Osteoblast (primary cell): ENCODE results near the gene MICALL2. TPM values are rescaled to one million over a fixed set of nuclear protein-coding genes. Genes with fewer than 3 reads are reported as not detected.

Experiments
- DNase-seq: peaks from one replicate; pipeline ENCODE4 v3.0.0; 2011; ENCODE audit warnings: low spot score, mixed read lengths; ENCODE audit not compliant: insufficient read length; ENCODE audit errors: missing footprints
- H2AFZ ChIP-seq: 2 replicates; pipeline ENCODE4 v1.6.0; 2011; ENCODE audit warnings: mild to moderate bottlenecking, low read length
- H3K27ac ChIP-seq: 2 replicates; pipeline ENCODE4 v1.5.1; 2011; ENCODE audit warnings: mild to moderate bottlenecking, low read depth, low read length, moderate library complexity
- H3K27me3 ChIP-seq: 2 replicates; pipeline ENCODE4 v1.6.0; 2012; ENCODE audit warnings: mild to moderate bottlenecking, control low read depth, inconsistent platforms, low read length, moderate library complexity; ENCODE audit not compliant: insufficient read depth
- H3K36me3 ChIP-seq: 2 replicates; pipeline ENCODE4 v1.5.1; 2011; ENCODE audit warnings: mild to moderate bottlenecking, low read length, control low read depth, moderate library complexity; ENCODE audit not compliant: insufficient read depth
- H3K4me1 ChIP-seq: 2 replicates; pipeline ENCODE4 v1.5.1; 2011; ENCODE audit warnings: mild to moderate bottlenecking, low read length, control low read depth, moderate library complexity; ENCODE audit not compliant: insufficient read depth
- H3K4me2 ChIP-seq: 2 replicates; pipeline ENCODE4 v1.6.0; 2011; ENCODE audit warnings: mild to moderate bottlenecking, low read length; ENCODE audit not compliant: insufficient read depth
- H3K4me3 ChIP-seq: fragments of 200-600 bp; sonication (generic); 3 replicates; pipeline ENCODE4 v1.5.1; 2012; ENCODE audit warnings: mild to moderate bottlenecking, low read length, inconsistent platforms; ENCODE audit not compliant: insufficient read depth
- H3K79me2 ChIP-seq: 2 replicates; pipeline ENCODE4 v1.6.0; 2012; ENCODE audit warnings: mild to moderate bottlenecking, low read length, control low read depth, inconsistent platforms; ENCODE audit not compliant: insufficient read depth
- H3K9me3 ChIP-seq: 2 replicates; pipeline ENCODE4 v1.5.1; 2011; ENCODE audit warnings: low read depth, low read length, control low read depth
- H4K20me1 ChIP-seq: 2 replicates; pipeline ENCODE4 v1.6.0; 2012; ENCODE audit warnings: mild to moderate bottlenecking, low read length, control low read depth; ENCODE audit not compliant: insufficient read depth
- CTCF ChIP-seq: IDR thresholded peaks from 2 replicates; pipeline ENCODE4 v1.5.1; 2011; ENCODE audit warnings: mild to moderate bottlenecking, low read depth, low read length, moderate library complexity; ENCODE audit errors: extremely low read depth
- total RNA-seq: library from RNA; depleted of rRNA; stranded (reverse); fragments of >200 nt; gene quantifications from 2 replicates; pipeline ENCODE4 v1.2.3, GENCODE V29; 2012

The MICALL2 gene
- total RNA-seq, 1 donor = 30.4 TPM

- no peak for DNase-seq
- Histone ChIP-seq H3K4me2 (no peak overlapping the region), H4K20me1 (no peaks in the 10 kb centered on the region), H3K27ac (no peak overlapping the region), H3K27me3 (peaks cover 11% of the 10 kb centered on the region), H3K79me2 (no peaks in the 10 kb centered on the region), H3K36me3 (no peaks in the 10 kb centered on the region), H2AFZ (no peak overlapping the region), H3K4me1 (peaks cover 10% of the 10 kb centered on the region), H3K9me3 (no peaks in the 10 kb centered on the region), H3K4me3 (no peak overlapping the region)
- no peak for TF ChIP-seq CTCF
Observed at GRCh38 chr7:1418505-1419309, 40.6 kb downstream of the MICALL2 start.

- DNase-seq = no peak
- no peak overlapping the region for H2AFZ ChIP-seq
- H3K4me3 ChIP-seq = no peak overlapping the region
- peaks cover 5% of the 10 kb centered on the region for H3K27me3 ChIP-seq
- no peak overlapping the region for H3K27ac ChIP-seq
- H3K9me3 ChIP-seq = no peaks in the 10 kb centered on the region
- no peaks in the 10 kb centered on the region for H3K79me2 ChIP-seq
- H3K36me3 ChIP-seq = no peaks in the 10 kb centered on the region
- no peaks in the 10 kb centered on the region for H4K20me1 ChIP-seq
- peaks cover 12% of the 10 kb centered on the region for H3K4me1 ChIP-seq
- H3K4me2 ChIP-seq = no peak overlapping the region
- no peak for TF ChIP-seq CTCF
Observed at GRCh38 chr7:1415389-1415990, 43.8 kb downstream of the MICALL2 start.

- H3K9me3 ChIP-seq = no peaks in the 10 kb centered on the region
- H2AFZ ChIP-seq = no peak overlapping the region
- H3K4me1 ChIP-seq = peaks cover 12% of the 10 kb centered on the region
- H3K4me2 ChIP-seq = no peak overlapping the region
- H3K27ac ChIP-seq = no peak overlapping the region
- H4K20me1 ChIP-seq = no peaks in the 10 kb centered on the region
- no peak for DNase-seq
- H3K27me3 ChIP-seq = peaks cover 7% of the 10 kb centered on the region
- TF ChIP-seq CTCF = no peak
- H3K4me3 ChIP-seq = no peak overlapping the region
- no peaks in the 10 kb centered on the region for H3K36me3 ChIP-seq
- H3K79me2 ChIP-seq = no peaks in the 10 kb centered on the region
Observed at GRCh38 chr7:1413936-1414639, 45.2 kb downstream of the MICALL2 start.
